ENCODE results near the gene TMA7B.

TMA7B gene

GRCh38 chr22:40009292-40009774 is 49.1 kb downstream of the TMA7B start:
- H3K9me3 ChIP-seq (replicated peaks; ENCODE audit: insufficient read depth, low read length): no peaks in the 10 kb centered on the region
- H3K27me3 ChIP-seq (replicated peaks; ENCODE audit: insufficient read depth, low read length): peaks cover 11% of the 10 kb centered on the region; the same call in 1 of the 2 replicates
- TF ChIP-seq EZH2phosphoT487 (IDR thresholded peaks at IDR 0.05; ENCODE audit: low read length): no peak
- TF ChIP-seq EZH2 (optimal IDR thresholded peaks at IDR 0.05; ENCODE audit: low read depth, low read length): no peak
- no peak for TF ChIP-seq CTCF (IDR thresholded peaks at IDR 0.05; ENCODE audit: low read length)
- H3F3A ChIP-seq (ENCODE audit: insufficient read depth, low read length): no peaks in the 10 kb centered on the region
- H3K9me2 ChIP-seq (replicated peaks; ENCODE audit: insufficient read depth, low read length): no peaks in the 10 kb centered on the region
- H3K4me3 ChIP-seq (ENCODE audit: low read length): no peak overlapping the region
- no peak overlapping the region for H3K4me2 ChIP-seq (ENCODE audit: low read depth, low read length)
- no peaks in the 10 kb centered on the region for H3K4me1 ChIP-seq (ENCODE audit: low read length)
- no peaks in the 10 kb centered on the region for H4K20me1 ChIP-seq (ENCODE audit: insufficient read depth, low read length)
- H3K27ac ChIP-seq (ENCODE audit: low read length): no peak overlapping the region
- no peaks in the 10 kb centered on the region for H3K36me3 ChIP-seq (replicated peaks; ENCODE audit: insufficient read depth, low read length)
- H3K79me2 ChIP-seq (ENCODE audit: low read length): no peaks in the 10 kb centered on the region
- no peak for DNase-seq
- no peak overlapping the region for H2AFZ ChIP-seq (ENCODE audit: low read length)
- no peak overlapping the region for H3K9ac ChIP-seq (ENCODE audit: low read length)

GRCh38 chr22:40009951-40010671 is 49.9 kb downstream of the TMA7B start:
- Histone ChIP-seq H3K79me2 (ENCODE audit: low read length) (no peaks in the 10 kb centered on the region), H2AFZ (ENCODE audit: low read length) (no peak overlapping the region), H3K9me2 (replicated peaks; ENCODE audit: insufficient read depth, low read length) (no peaks in the 10 kb centered on the region), H3K27me3 (replicated peaks; ENCODE audit: insufficient read depth, low read length) (peaks cover 11% of the 10 kb centered on the region; the same call in 1 of the 2 replicates), H4K20me1 (ENCODE audit: insufficient read depth, low read length) (no peaks in the 10 kb centered on the region), H3K4me2 (ENCODE audit: low read depth, low read length) (no peak overlapping the region), H3K9me3 (replicated peaks; ENCODE audit: insufficient read depth, low read length) (no peaks in the 10 kb centered on the region), H3K4me1 (ENCODE audit: low read length) (no peaks in the 10 kb centered on the region), H3F3A (ENCODE audit: insufficient read depth, low read length) (no peaks in the 10 kb centered on the region), H3K4me3 (ENCODE audit: low read length) (no peak overlapping the region), H3K9ac (ENCODE audit: low read length) (no peak overlapping the region), H3K27ac (ENCODE audit: low read length) (no peak overlapping the region), H3K36me3 (replicated peaks; ENCODE audit: insufficient read depth, low read length) (no peaks in the 10 kb centered on the region)
- no peak for DNase-seq
- no peak for TF ChIP-seq EZH2phosphoT487 (IDR thresholded peaks at IDR 0.05; ENCODE audit: low read length)
- no peak for TF ChIP-seq EZH2 (optimal IDR thresholded peaks at IDR 0.05; ENCODE audit: low read depth, low read length)
- no peak for TF ChIP-seq CTCF (IDR thresholded peaks at IDR 0.05; ENCODE audit: low read length)

GRCh38 chr22:40010746-40011145 is 50.5 kb downstream of the TMA7B start:
- H3K36me3 ChIP-seq (replicated peaks; ENCODE audit: insufficient read depth, low read length): no peaks in the 10 kb centered on the region
- no peak overlapping the region for H3K9ac ChIP-seq (ENCODE audit: low read length)
- no peak overlapping the region for H3K4me2 ChIP-seq (ENCODE audit: low read depth, low read length)
- peak; percentile 15 for DNase-seq
- no peak overlapping the region for H3K27ac ChIP-seq (ENCODE audit: low read length)
- peak overlapping the region; percentile 3; the same call in 1 of the 2 replicates for H2AFZ ChIP-seq (ENCODE audit: low read length)
- H3F3A ChIP-seq (ENCODE audit: insufficient read depth, low read length): no peaks in the 10 kb centered on the region
- no peaks in the 10 kb centered on the region for H3K4me1 ChIP-seq (ENCODE audit: low read length)
- H3K9me2 ChIP-seq (replicated peaks; ENCODE audit: insufficient read depth, low read length): no peaks in the 10 kb centered on the region
- no peaks in the 10 kb centered on the region for H4K20me1 ChIP-seq (ENCODE audit: insufficient read depth, low read length)
- no peaks in the 10 kb centered on the region for H3K9me3 ChIP-seq (replicated peaks; ENCODE audit: insufficient read depth, low read length)
- no peak overlapping the region for H3K4me3 ChIP-seq (ENCODE audit: low read length)
- TF ChIP-seq EZH2phosphoT487 (IDR thresholded peaks at IDR 0.05; ENCODE audit: low read length) (no peak), EZH2 (optimal IDR thresholded peaks at IDR 0.05; ENCODE audit: low read depth, low read length) (no peak), CTCF (IDR thresholded peaks at IDR 0.05; ENCODE audit: low read length) (no peak)
- H3K27me3 ChIP-seq (replicated peaks; ENCODE audit: insufficient read depth, low read length): peaks cover 11% of the 10 kb centered on the region; the same call in 1 of the 2 replicates
- H3K79me2 ChIP-seq (ENCODE audit: low read length): no peaks in the 10 kb centered on the region
